Fibroblast of lung (primary cell): ENCODE measurements around the gene SEC16A.

Experiments
- EZH2 ChIP-seq: IDR thresholded peaks from 2 replicates; pipeline ENCODE4 v1.5.1; 2012; ENCODE audit warnings: low read length, control low read depth, mild to moderate bottlenecking; ENCODE audit errors: missing control alignments
- TF ChIP-seq, protein P1 (sequence below), 2 donors: IDR thresholded peaks in 1 of 2; conservative IDR thresholded peaks in 1 of 2; 1 replicate in 1 of 2; 2 replicates in 1 of 2; pipeline ENCODE4 v1.5.1; 2011 to 2012; ENCODE audit warnings: low read length in 2 of 2, control low read depth in 1 of 2, inconsistent platforms in 1 of 2, low read depth in 1 of 2, mild to moderate bottlenecking in 1 of 2

- TF ChIP-seq, protein P1, sequence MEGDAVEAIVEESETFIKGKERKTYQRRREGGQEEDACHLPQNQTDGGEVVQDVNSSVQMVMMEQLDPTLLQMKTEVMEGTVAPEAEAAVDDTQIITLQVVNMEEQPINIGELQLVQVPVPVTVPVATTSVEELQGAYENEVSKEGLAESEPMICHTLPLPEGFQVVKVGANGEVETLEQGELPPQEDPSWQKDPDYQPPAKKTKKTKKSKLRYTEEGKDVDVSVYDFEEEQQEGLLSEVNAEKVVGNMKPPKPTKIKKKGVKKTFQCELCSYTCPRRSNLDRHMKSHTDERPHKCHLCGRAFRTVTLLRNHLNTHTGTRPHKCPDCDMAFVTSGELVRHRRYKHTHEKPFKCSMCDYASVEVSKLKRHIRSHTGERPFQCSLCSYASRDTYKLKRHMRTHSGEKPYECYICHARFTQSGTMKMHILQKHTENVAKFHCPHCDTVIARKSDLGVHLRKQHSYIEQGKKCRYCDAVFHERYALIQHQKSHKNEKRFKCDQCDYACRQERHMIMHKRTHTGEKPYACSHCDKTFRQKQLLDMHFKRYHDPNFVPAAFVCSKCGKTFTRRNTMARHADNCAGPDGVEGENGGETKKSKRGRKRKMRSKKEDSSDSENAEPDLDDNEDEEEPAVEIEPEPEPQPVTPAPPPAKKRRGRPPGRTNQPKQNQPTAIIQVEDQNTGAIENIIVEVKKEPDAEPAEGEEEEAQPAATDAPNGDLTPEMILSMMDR (conservative IDR thresholded peaks at IDR 0.05 in 1 of 2, IDR thresholded peaks at IDR 0.05 in 1 of 2; ENCODE audit: low read depth in 1 of 2, low read length in 2 of 2), result no peak
- TF ChIP-seq EZH2, result no peak
Observed at GRCh38 chr9:136481558-136481957, 1.3 kb downstream of the SEC16A start.
